HepG2 (cell line): ENCODE data around the gene XPNPEP1. TPM values are rescaled to one million over a fixed set of nuclear protein-coding genes. Genes with fewer than 3 reads are reported as not detected.
A peak's percentile ranks its signal among the peaks of the same experiment; 100 is the strongest.

Experiments used
- BATF2 ChIP-seq: sonication (generic); formaldehyde crosslinking; IDR thresholded peaks from 2 replicates; pipeline ENCODE4 v1.8.0; 2022; ENCODE audit warnings: mild to moderate bottlenecking, missing genetic modification reagents, moderate library complexity
- BCL3 ChIP-seq: sonication (generic); formaldehyde crosslinking; IDR thresholded peaks from 2 replicates; pipeline ENCODE4 v1.5.1; 2020; ENCODE audit warnings: mild to moderate bottlenecking, missing genetic modification reagents, moderate library complexity
- FOXO1 ChIP-seq: sonication (generic); formaldehyde crosslinking; IDR thresholded peaks from 2 replicates; pipeline ENCODE4 v1.4.0; 2020; ENCODE audit warnings: missing genetic modification reagents
- GPBP1L1 ChIP-seq: sonication (generic); formaldehyde crosslinking; IDR thresholded peaks from 2 replicates; pipeline ENCODE4 v1.5.0; 2020; ENCODE audit warnings: mild to moderate bottlenecking, missing genetic modification reagents
- ISL2 ChIP-seq: sonication (generic); formaldehyde crosslinking; IDR thresholded peaks from 2 replicates; pipeline ENCODE4 v1.5.0; 2020; ENCODE audit warnings: missing genetic modification reagents
- JUN ChIP-seq: sonication (generic); formaldehyde crosslinking; IDR thresholded peaks from 2 replicates; pipeline ENCODE4 v1.4.0; 2020; ENCODE audit warnings: mild to moderate bottlenecking, missing genetic modification reagents
- MED8 ChIP-seq: sonication (generic); formaldehyde crosslinking; IDR thresholded peaks from 2 replicates; pipeline ENCODE4 v1.8.1; 2023; ENCODE audit warnings: mild to moderate bottlenecking, missing genetic modification reagents; ENCODE audit not compliant: insufficient replicate concordance
- MTF2 ChIP-seq: sonication (generic); formaldehyde crosslinking; IDR thresholded peaks from 2 replicates; pipeline ENCODE4 v1.5.0; 2020; ENCODE audit warnings: missing genetic modification reagents, borderline replicate concordance
- NCOR1 ChIP-seq: fragments of 200-600 bp; sonication (generic); IDR thresholded peaks from 2 replicates; pipeline ENCODE4 v1.7.0; 2017; ENCODE audit warnings: antibody characterized with exemption, low read length, borderline replicate concordance
- NFRKB ChIP-seq: fragments of 450-650 bp; IDR thresholded peaks from 2 replicates; pipeline ENCODE4 v1.6.1; 2017
- PLSCR1 ChIP-seq: sonication (generic); formaldehyde crosslinking; IDR thresholded peaks from 2 replicates; pipeline ENCODE4 v1.5.0; 2020; ENCODE audit warnings: missing genetic modification reagents, mild to moderate bottlenecking, borderline replicate concordance
- REST ChIP-seq, 2 experiments: IDR thresholded peaks; 2 replicates each; pipeline ENCODE4 v1.6.1; 2011 to 2012; ENCODE audit warnings: low read length in 2 of 2, borderline replicate concordance in 1 of 2, low read depth in 1 of 2, mild to moderate bottlenecking in 1 of 2, moderate library complexity in 1 of 2
- TEF ChIP-seq: sonication (generic); formaldehyde crosslinking; IDR thresholded peaks from 2 replicates; pipeline ENCODE4 v1.5.0; 2020; ENCODE audit warnings: missing genetic modification reagents
- ZNF235 ChIP-seq: sonication (generic); formaldehyde crosslinking; IDR thresholded peaks from 2 replicates; pipeline ENCODE4 v1.8.1; 2023; ENCODE audit warnings: mild to moderate bottlenecking, missing genetic modification reagents, borderline replicate concordance
- ZNF263 ChIP-seq: sonication (generic); formaldehyde crosslinking; IDR thresholded peaks from 2 replicates; pipeline ENCODE4 v1.4.0; 2020; ENCODE audit warnings: missing genetic modification reagents
- ZNF510 ChIP-seq: sonication (generic); formaldehyde crosslinking; IDR thresholded peaks from 2 replicates; pipeline ENCODE4 v1.4.0; 2020; ENCODE audit warnings: low read depth, mild to moderate bottlenecking, missing genetic modification reagents
- ZNF562 ChIP-seq: sonication (generic); formaldehyde crosslinking; IDR thresholded peaks from 2 replicates; pipeline ENCODE4 v1.8.0; 2022; ENCODE audit warnings: missing genetic modification reagents, borderline replicate concordance
- ZNF777 ChIP-seq: sonication (generic); formaldehyde crosslinking; IDR thresholded peaks from 2 replicates; pipeline ENCODE4 v1.4.0; 2020; ENCODE audit warnings: missing genetic modification reagents
- ZNF841 ChIP-seq: sonication (generic); formaldehyde crosslinking; IDR thresholded peaks from 2 replicates; pipeline ENCODE4 v1.8.1; 2023; ENCODE audit warnings: missing genetic modification reagents, borderline replicate concordance
- ZNF850 ChIP-seq: sonication (generic); formaldehyde crosslinking; conservative IDR thresholded peaks from 2 replicates; pipeline ENCODE4 v1.9.0; 2021; ENCODE audit warnings: mild to moderate bottlenecking, missing genetic modification reagents
- polyA plus RNA-seq, 8 experiments: library from polyadenylated mRNA; depleted of rRNA in 3 of 8; stranded (reverse) in 7 of 8; unstranded in 1 of 8; fragments of >200 nt; fragmentation: Illumina TruSeq in 4 of 8; extraction: Trizol in 4 of 8; gene quantifications; 2 replicates each; pipeline versions ENCODE4 v1.2.1 to v1.2.3, GENCODE V29; 2011 to 2016; ENCODE audit warnings: low read depth in 4 of 8, missing spikeins in 1 of 8, mixed read lengths in 1 of 8; ENCODE audit not compliant: insufficient read depth in 1 of 8
- total RNA-seq, 5 experiments: library from RNA; depleted of rRNA; stranded (reverse); fragments of >200 nt; fragmentation: Illumina TruSeq; extraction: Trizol; gene quantifications; 2 replicates each; pipeline ENCODE4 v1.2.3, GENCODE V29; 2016; ENCODE audit warnings: low read depth in 1 of 5

The XPNPEP1 gene
- total and polyA plus RNA-seq, 2 of the 13 experiments (the other 11 are each of a cell fraction or from before 2014, with no cell fraction given), result 30.3 to 55.5 TPM

- TF ChIP-seq GPBP1L1 (CRISPR knock-in tag) (no peak), ZNF850 (CRISPR knock-in tag) (no peak), JUN (CRISPR knock-in tag) (no peak; the same call in 1 of the 2 replicates), PLSCR1 (CRISPR knock-in tag) (no peak), ZNF777 (CRISPR knock-in tag) (peak; percentile 76), NFRKB (no peak), ZNF263 (peak; percentile 25; the same call in 1 of the 2 replicates), NCOR1 (no peak), TEF (CRISPR knock-in tag) (peak; percentile 44; the same call in 1 of the 2 replicates), ZNF562 (no peak), ISL2 (no peak), ZNF841 (CRISPR knock-in tag) (no peak), ZNF510 (CRISPR knock-in tag) (no peak), MTF2 (CRISPR knock-in tag) (peak; percentile 15; the same call in 1 of the 2 replicates), REST (IDR thresholded peaks at IDR 0.05; ENCODE audit: borderline replicate concordance in 1 of 2, low read depth in 1 of 2, low read length in 2 of 2) (no peak), ZNF235 (CRISPR knock-in tag) (no peak), MED8 (CRISPR knock-in tag) (peak; percentile 30), FOXO1 (CRISPR knock-in tag) (0 out of 2 replicates have a peak, but pooled peaks have one; percentile 24), BATF2 (CRISPR knock-in tag) (no peak), BCL3 (CRISPR knock-in tag) (0 out of 2 replicates have a peak, but pooled peaks have one; percentile 24)
Measured at GRCh38 chr10:109922976-109923921, at the start of gene XPNPEP1 (continued).
